Peyer's patch (tissue), 4 donors: ENCODE measurements around the gene ARIH2. TPM values are rescaled to one million over a fixed set of nuclear protein-coding genes. Genes with fewer than 3 reads are reported as not detected.

Experiments used
- DNase-seq, 3 donors: peaks; one replicate each; pipeline ENCODE4 v3.0.0-alpha.2; 2017 to 2019
- H3K27ac ChIP-seq, 4 donors: fragments of 200-600 bp; sonication (generic); one replicate each; pipeline ENCODE4 v1.5.1; 2016 to 2019
- H3K27me3 ChIP-seq, 2 donors: fragments of 200-600 bp; sonication (generic); one replicate each; pipeline ENCODE4 v1.5.1; 2019
- H3K36me3 ChIP-seq, 3 donors: fragments of 200-600 bp; sonication (generic); one replicate each; pipeline ENCODE4 v1.5.1; 2016 to 2019
- H3K4me1 ChIP-seq, 4 donors: fragments of 200-600 bp; sonication (generic); one replicate each; pipeline ENCODE4 v1.5.1; 2016 to 2019
- H3K4me3 ChIP-seq, 4 donors: fragments of 200-600 bp; sonication (generic); 1 replicate in 3 of 4; 2 replicates in 1 of 4; pipeline ENCODE4 v1.5.1; 2016 to 2019; ENCODE audit warnings: mild to moderate bottlenecking in 1 of 4
- H3K9me3 ChIP-seq, 4 donors: fragments of 200-600 bp; sonication (generic); one replicate each; pipeline ENCODE4 v1.5.1; 2016 to 2019; ENCODE audit warnings: mild to moderate bottlenecking in 1 of 4
- CTCF ChIP-seq, 6 experiments: fragments of 450-650 bp in 4 of 6; fragments of 200-600 bp in 2 of 6; sonication (generic) in 1 of 6; IDR thresholded peaks; one replicate each; pipeline ENCODE4 v1.5.1; 2017 to 2019; ENCODE audit warnings: antibody characterized with exemption in 6 of 6, mild to moderate bottlenecking in 3 of 6, moderate library complexity in 1 of 6
- POLR2A ChIP-seq, 2 donors: fragments of 450-650 bp; IDR thresholded peaks; one replicate each; pipeline ENCODE4 v1.5.1; 2017; ENCODE audit warnings: antibody characterized with exemption in 2 of 2, mild to moderate bottlenecking in 2 of 2, moderate library complexity in 2 of 2
- total RNA-seq, 4 donors: library from RNA; depleted of rRNA; stranded (reverse); fragments of >200 nt; gene quantifications; one replicate each; pipeline ENCODE4 v1.1.0, GENCODE V29; 2016

The ARIH2 gene
- total RNA-seq, 4 donors from 2014 or later, result 59.7 to 184 (median 111) TPM

- DNase-seq, result no peak
- no peak overlapping the region for H3K4me3 ChIP-seq
- H3K27me3 ChIP-seq, result no peaks in the 10 kb centered on the region
- no peak for TF ChIP-seq CTCF (IDR thresholded peaks at IDR 0.05)
- TF ChIP-seq POLR2A (IDR thresholded peaks at IDR 0.05), result no peak
- H3K36me3 ChIP-seq, result peaks cover 0 to 76% (median 0%) of the 10 kb centered on the region in 3 donors
- H3K27ac ChIP-seq, result no peak overlapping the region
- no peaks in the 10 kb centered on the region for H3K4me1 ChIP-seq
- no peaks in the 10 kb centered on the region for H3K9me3 ChIP-seq
Measured at GRCh38 chr3:48983096-48983495, 64.5 kb downstream of the ARIH2 start.

GRCh38 chr3:48984663-48985062 is 66.0 kb downstream of the ARIH2 start:
- H3K4me1 ChIP-seq, result peaks cover 0 to 11% (median 6%) of the 10 kb centered on the region in 4 donors
- no peaks in the 10 kb centered on the region for H3K27me3 ChIP-seq
- H3K9me3 ChIP-seq, result no peaks in the 10 kb centered on the region
- H3K36me3 ChIP-seq, result peaks cover 0 to 63% (median 0%) of the 10 kb centered on the region in 3 donors
- DNase-seq, result no peak
- H3K4me3 ChIP-seq, result no peak overlapping the region
- TF ChIP-seq CTCF (IDR thresholded peaks at IDR 0.05) (no peak), POLR2A (IDR thresholded peaks at IDR 0.05) (no peak)
- H3K27ac ChIP-seq, result no peak overlapping the region

DNA sequence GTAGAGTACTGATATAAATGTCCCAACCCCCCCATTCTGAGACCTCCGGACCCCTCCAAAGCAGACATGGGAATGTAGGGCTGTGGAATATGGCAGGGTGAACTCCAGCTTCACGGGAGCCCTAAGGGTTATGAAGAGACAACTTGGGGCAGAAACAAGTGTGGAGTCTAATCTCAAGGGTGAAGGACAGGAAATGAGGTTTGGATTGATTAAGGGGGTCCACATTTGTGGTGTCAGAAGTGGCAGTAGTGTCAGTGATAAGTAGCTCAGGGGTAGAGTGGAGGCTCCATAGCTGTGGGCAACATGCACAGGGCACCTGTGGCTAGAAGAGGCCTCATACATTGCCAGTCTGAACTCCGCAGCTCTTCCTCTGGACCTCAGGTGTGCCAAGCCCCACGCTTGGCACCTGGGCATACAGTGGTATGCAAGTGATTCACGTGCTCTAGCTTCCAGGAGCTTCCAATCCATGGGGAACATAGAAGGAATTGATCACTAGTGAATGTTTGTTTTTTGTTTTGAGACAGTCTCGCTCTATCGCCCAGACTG is 67.3 kb downstream of the ARIH2 start:
- Histone ChIP-seq H3K27me3 (no peaks in the 10 kb centered on the region), H3K9me3 (no peaks in the 10 kb centered on the region), H3K36me3 (peaks cover 0 to 51% (median 0%) of the 10 kb centered on the region in 3 donors), H3K4me3 (no peak overlapping the region), H3K4me1 (peaks cover 0 to 11% (median 8%) of the 10 kb centered on the region in 4 donors), H3K27ac (no peak overlapping the region)
- no peak for DNase-seq
- TF ChIP-seq CTCF (IDR thresholded peaks at IDR 0.05), result no peak
- TF ChIP-seq POLR2A (IDR thresholded peaks at IDR 0.05), result no peak

DNA sequence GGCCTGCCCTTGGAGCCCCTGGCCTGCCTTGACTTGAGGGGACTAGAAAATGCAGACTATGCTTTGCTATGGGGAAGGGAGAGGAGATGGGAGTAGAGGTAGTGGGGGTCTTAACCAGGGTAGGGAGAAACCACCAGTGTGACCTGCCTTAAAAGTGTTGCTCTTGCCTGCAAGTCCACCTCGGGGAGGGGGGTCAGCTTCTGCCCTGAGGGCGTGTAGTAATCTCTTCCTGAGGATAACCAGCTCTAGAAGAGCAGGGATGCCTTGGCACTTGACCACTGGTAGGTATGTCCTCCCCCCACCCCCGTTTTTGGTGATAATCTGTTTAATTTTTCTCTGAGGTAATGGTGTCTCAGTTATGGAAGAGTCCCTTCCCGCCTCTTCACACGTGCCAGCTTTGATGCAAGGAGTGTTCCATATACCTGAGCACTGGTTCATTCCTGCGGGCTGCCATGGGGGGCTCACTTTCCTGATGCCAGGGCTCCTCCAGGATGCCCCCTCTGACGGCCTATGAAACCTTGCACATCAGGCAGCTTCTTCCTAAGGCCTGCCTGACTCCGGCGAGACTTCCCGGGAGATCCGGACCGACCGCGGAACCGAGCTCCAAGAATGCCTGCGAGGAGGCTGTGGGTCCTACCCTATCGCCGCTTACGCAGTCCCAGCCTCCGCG is 70.6 kb downstream of the ARIH2 start:
- peaks cover 0 to 21% (median 15%) of the 10 kb centered on the region in 4 donors for H3K4me1 ChIP-seq
- peak overlapping the region; percentile 74 to 91 (median 88) for H3K27ac ChIP-seq
- H3K4me3 ChIP-seq, result peak overlapping the region; percentile 73 to 97 (median 92)
- no peak for DNase-seq
- H3K9me3 ChIP-seq, result no peaks in the 10 kb centered on the region
- TF ChIP-seq POLR2A (IDR thresholded peaks at IDR 0.05) (no peak), CTCF (IDR thresholded peaks at IDR 0.05) (no peak)
- peaks cover 0 to 25% (median 0%) of the 10 kb centered on the region in 3 donors for H3K36me3 ChIP-seq
- no peaks in the 10 kb centered on the region for H3K27me3 ChIP-seq

- H3K27ac ChIP-seq, result peak within 1 kb of the TSS; percentile 74 to 91 (median 88)
- peak within 1 kb of the TSS; percentile 73 to 97 (median 92) for H3K4me3 ChIP-seq
- peak in 1 of 2 donors; percentile 33 for TF ChIP-seq POLR2A (IDR thresholded peaks at IDR 0.05)
- peak in 3 of 6 experiments; percentile 32 to 42 (median 34) for TF ChIP-seq CTCF (IDR thresholded peaks at IDR 0.05)
- no peaks in the 10 kb centered on the region for H3K27me3 ChIP-seq
- H3K36me3 ChIP-seq, result peaks cover 0 to 19% (median 0%) of the 10 kb centered on the region in 3 donors
- DNase-seq, result peak; percentile 75 to 92 (median 84)
- H3K9me3 ChIP-seq, result no peaks in the 10 kb centered on the region
- H3K4me1 ChIP-seq, result peaks cover 0 to 21% (median 15%) of the 10 kb centered on the region in 4 donors
Measured at GRCh38 chr3:48989796-48990635, 71.4 kb downstream of the ARIH2 start, which contains the start of gene P4HTM. Gene P4HTM (plus strand): TSS chr3:48990241. CDS start chr3:48990257, 16 bp downstream.
